Bronchial epithelial cell (primary cell): ENCODE measurements around the gene ACSL4. TPM values are rescaled to one million over a fixed set of nuclear protein-coding genes. Genes with fewer than 3 reads are reported as not detected.
"Not testable (repeated sequence)": the region's sequence is repeated elsewhere in the genome, so short reads cannot be mapped to it uniquely, and the experiment has no call there.

ENCODE experiments used
- DNase-seq: peaks from one replicate; pipeline ENCODE4 v3.0.0-alpha.2; 2010; ENCODE audit warnings: low read depth
- FAIRE-seq: peaks from 2 replicates; lab custom pipeline; 2011; peaks lifted over from hg19 to GRCh38; lab: Jason Lieb, UNC
- H3K27me3 ChIP-seq: 2 replicates; pipeline ENCODE4 v1.5.1; 2011; ENCODE audit warnings: low read length; ENCODE audit not compliant: control insufficient read depth, insufficient read depth
- H3K36me3 ChIP-seq: 2 replicates; pipeline ENCODE4 v1.5.1; 2011; ENCODE audit warnings: low read length; ENCODE audit not compliant: control insufficient read depth, insufficient read depth
- H3K4me3 ChIP-seq: 2 replicates; pipeline ENCODE4 v1.5.1; 2011; ENCODE audit warnings: mild to moderate bottlenecking, low read depth, low read length, control low read depth
- total RNA-seq: library from RNA; depleted of rRNA; stranded (reverse); fragments of >200 nt; gene quantifications from 2 replicates; pipeline ENCODE4 v1.2.1, GENCODE V29; 2014
- TF ChIP-seq, protein P1 (sequence below): IDR thresholded peaks from 2 replicates; pipeline ENCODE4 v1.5.1; 2011; ENCODE audit warnings: mild to moderate bottlenecking, moderate library complexity, low read length, control low read depth, inconsistent platforms; ENCODE audit not compliant: insufficient read depth, severe bottlenecking

ACSL4 gene
- total RNA-seq, 1 donor from 2014 or later, result 57.9 TPM

DNA sequence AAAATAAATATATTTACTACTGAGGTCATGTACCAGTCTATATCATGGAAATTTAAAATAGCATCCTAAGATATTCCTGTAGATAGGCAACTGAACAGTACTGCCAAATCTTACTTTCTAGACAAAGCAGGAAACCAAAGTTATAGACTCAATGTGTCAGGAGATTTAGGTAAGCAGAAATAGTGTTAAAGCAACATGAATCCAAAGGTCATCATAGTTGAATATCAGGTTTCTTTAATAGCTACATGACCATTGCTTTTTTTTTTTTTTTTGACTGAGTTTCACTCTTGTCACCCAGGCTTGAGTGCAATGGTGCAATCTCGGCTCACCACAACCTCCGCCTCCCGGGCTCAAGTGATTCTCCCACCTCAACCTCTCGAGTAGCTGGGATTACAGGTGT is 20.2 kb upstream of the ACSL4 start:
- Histone ChIP-seq H3K36me3 (no peaks in the 10 kb centered on the region), H3K4me3 (no peak overlapping the region), H3K27me3 (no peaks in the 10 kb centered on the region)
- FAIRE-seq (no peak), DNase-seq (no peak)
- TF ChIP-seq, protein P1, sequence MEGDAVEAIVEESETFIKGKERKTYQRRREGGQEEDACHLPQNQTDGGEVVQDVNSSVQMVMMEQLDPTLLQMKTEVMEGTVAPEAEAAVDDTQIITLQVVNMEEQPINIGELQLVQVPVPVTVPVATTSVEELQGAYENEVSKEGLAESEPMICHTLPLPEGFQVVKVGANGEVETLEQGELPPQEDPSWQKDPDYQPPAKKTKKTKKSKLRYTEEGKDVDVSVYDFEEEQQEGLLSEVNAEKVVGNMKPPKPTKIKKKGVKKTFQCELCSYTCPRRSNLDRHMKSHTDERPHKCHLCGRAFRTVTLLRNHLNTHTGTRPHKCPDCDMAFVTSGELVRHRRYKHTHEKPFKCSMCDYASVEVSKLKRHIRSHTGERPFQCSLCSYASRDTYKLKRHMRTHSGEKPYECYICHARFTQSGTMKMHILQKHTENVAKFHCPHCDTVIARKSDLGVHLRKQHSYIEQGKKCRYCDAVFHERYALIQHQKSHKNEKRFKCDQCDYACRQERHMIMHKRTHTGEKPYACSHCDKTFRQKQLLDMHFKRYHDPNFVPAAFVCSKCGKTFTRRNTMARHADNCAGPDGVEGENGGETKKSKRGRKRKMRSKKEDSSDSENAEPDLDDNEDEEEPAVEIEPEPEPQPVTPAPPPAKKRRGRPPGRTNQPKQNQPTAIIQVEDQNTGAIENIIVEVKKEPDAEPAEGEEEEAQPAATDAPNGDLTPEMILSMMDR, result no peak

DNA sequence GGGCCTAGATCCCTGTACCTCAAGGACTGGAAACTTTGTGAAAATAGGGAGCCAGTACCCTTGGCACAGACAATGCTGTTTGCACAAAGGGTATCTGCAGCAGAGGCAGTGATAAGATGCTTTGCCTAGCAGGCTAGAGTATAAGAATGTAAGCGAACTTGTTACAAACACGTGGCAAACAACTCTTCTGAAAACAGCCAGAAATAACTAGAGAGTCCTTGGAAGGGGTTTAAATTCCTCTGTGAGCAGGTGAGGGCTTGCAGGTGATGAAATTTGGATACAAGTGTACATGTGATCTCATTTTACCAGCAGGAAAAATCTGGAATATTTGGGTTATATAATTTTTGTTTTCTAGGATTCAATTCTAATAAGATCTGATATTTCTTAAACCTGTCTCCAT is 18.6 kb upstream of the ACSL4 start:
- H3K27me3 ChIP-seq, result no peaks in the 10 kb centered on the region
- H3K36me3 ChIP-seq, result no peaks in the 10 kb centered on the region
- no peak overlapping the region for H3K4me3 ChIP-seq
- TF ChIP-seq, protein P1, result no peak
- DNase-seq (peak; percentile 31), FAIRE-seq (no peak)

DNA sequence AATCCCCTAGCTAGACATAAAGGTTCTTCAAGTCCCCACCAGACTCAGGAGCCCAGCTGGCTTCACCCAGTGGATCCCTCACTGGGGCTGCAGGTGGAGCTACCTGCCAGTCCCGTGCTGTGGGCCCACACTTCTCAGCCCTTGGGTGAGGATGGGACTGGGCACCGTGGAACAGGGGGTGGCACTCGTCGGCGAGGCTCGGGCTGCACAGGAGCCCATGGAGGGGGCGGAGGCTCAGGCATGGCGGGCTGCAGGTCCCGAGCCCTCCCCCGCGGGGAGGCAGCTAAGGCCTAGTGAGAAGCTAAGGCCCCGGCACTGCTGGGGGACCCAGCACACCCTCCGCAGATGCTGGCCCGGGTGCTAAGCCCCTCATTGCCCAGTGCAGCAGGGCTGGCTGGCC is 16.1 kb upstream of the ACSL4 start:
- no peak for FAIRE-seq

DNA sequence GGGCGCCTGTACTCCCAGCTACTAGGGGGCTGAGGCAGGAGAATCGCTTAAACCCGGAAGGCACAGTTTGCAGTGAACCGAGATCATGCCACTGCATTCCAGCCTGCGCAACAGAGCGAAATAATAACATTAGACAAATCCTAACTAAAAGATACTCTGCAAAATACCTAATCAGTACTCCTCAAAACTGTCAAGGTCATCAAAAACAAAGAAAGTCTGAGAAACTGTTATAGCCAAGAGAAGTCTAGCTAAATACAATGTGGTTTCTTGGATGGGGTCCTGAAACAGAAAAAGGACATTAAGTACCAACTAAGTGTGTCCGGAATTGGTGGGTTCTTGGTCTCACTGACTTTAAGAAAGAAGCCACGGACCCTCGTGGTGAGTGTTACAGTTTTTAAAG is 14.6 kb upstream of the ACSL4 start:
- TF ChIP-seq, protein P1, result no peak
- FAIRE-seq (no peak), DNase-seq (no peak)
- Histone ChIP-seq H3K36me3 (no peaks in the 10 kb centered on the region), H3K27me3 (no peaks in the 10 kb centered on the region), H3K4me3 (no peak overlapping the region)

More for the DNA sequence above, 16.1 kb upstream of the ACSL4 start:
- no peaks in the 10 kb centered on the region for H3K27me3 ChIP-seq
- TF ChIP-seq, protein P1, result no peak
- no peaks in the 10 kb centered on the region for H3K36me3 ChIP-seq
- DNase-seq, result no peak
- no peak overlapping the region for H3K4me3 ChIP-seq

DNA sequence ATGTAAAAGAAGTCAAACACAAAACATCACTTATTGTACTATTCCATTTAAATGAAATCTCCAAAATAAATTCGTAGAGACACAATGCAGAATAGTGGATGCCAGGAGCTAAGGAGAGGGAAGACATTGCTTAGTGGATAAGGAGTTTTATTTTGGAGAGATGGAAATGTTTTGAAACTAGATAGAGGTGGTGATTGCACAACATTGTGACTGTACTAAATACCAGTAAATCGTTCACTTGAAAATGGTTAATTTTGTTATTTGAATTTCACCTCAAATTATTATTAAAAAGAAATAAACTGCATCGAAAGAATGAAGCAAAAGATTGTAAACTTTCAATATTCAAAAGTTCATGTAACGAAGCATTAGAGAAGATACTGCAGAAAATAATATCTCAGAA is 9.7 kb upstream of the ACSL4 start:
- no peaks in the 10 kb centered on the region for H3K27me3 ChIP-seq
- H3K36me3 ChIP-seq, result no peaks in the 10 kb centered on the region
- TF ChIP-seq, protein P1, result no peak
- no peak overlapping the region for H3K4me3 ChIP-seq
- FAIRE-seq (no peak), DNase-seq (no peak)

DNA sequence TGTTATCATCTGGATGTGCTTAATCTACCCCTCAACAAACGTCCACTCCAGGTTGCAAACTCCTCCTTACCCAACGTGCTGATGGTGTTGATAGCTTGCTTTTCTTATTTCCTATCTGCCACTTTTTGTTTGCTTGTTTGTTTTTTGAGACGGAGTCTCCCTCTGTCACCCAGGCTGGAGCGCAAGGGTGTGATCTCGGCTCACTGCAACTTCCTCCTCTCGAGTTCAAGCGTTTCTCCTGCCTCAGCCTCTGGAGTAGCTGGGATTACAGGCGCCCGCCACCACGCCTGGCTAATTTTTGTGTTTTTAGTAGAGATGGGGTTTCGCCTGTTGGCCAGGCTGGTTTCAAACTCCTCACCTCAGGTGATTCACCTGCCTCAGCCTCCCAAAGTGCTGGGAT is 7.8 kb upstream of the ACSL4 start:
- H3K36me3 ChIP-seq, H3K27me3 ChIP-seq, H3K4me3 ChIP-seq, FAIRE-seq, DNase-seq: not testable (repeated sequence)
